AG04449 (cell line): Measurements from ENCODE around the gene MARF1.
"Not testable (repeated sequence)": the region's sequence is repeated elsewhere in the genome, so short reads cannot be mapped to it uniquely, and the experiment has no call there.

ENCODE experiments used
- CTCF ChIA-PET: fragments of 350-600 bp; formaldehyde crosslinking; extraction: SDS; loops from one replicate; lab custom pipeline; 2021; ENCODE audit warnings: antibody characterized with exemption; lab: Yijun Ruan, JAX
- POLR2A ChIA-PET: fragments of 400-600, 350-600 bp; formaldehyde crosslinking; extraction: SDS; loops from one replicate; lab custom pipeline; 2020; ENCODE audit warnings: antibody characterized with exemption, inconsistent platforms; lab: Yijun Ruan, JAX
- DNase-seq: peaks from one replicate; pipeline ENCODE4 v3.0.0-alpha.2; 2010; ENCODE audit warnings: low read depth, low spot score
- H3K4me3 ChIP-seq: 2 replicates; pipeline ENCODE4 v1.5.1; 2011; ENCODE audit warnings: low read depth, mild to moderate bottlenecking, control low read depth, low read length
- CTCF ChIP-seq: IDR thresholded peaks from one replicate; pipeline ENCODE4 v1.5.1; 2011; ENCODE audit warnings: mild to moderate bottlenecking, moderate library complexity, low read length, control low read depth, inconsistent platforms; ENCODE audit not compliant: insufficient read depth; ENCODE audit errors: missing control alignments

Gene MARF1

GRCh38 chr16:15608398-15609285 is 34.3 kb downstream of the MARF1 start:
- TF ChIP-seq CTCF: no peak
- ChIA-PET CTCF (interaction anchor here (1.5 kb wide), 1 partner anchor 13 kb away, joined by 5 read pairs; no protein-coding TSS in a partner anchor), POLR2A (no interaction called here)
- no peak for DNase-seq
- no peak overlapping the region for H3K4me3 ChIP-seq

GRCh38 chr16:15607700-15608396 is 35.1 kb downstream of the MARF1 start:
- DNase-seq: no peak
- POLR2A ChIA-PET: no interaction called here

GRCh38 chr16:15607221-15607699 is 35.7 kb downstream of the MARF1 start:
- POLR2A ChIA-PET: not testable (repeated sequence)
- CTCF ChIA-PET: interaction anchor here (0.8 to 1.4 kb wide), 2 partner anchors 11 to 180 kb away, joined by 4 to 5 read pairs; no protein-coding TSS in a partner anchor

More at GRCh38 chr16:15607700-15608396, 35.1 kb downstream of the MARF1 start:
- CTCF ChIA-PET: interaction anchor here (0.8 to 1.5 kb wide), 3 partner anchors 11 to 180 kb away, joined by 4 to 5 read pairs (median 5); no protein-coding TSS in a partner anchor
- no peak overlapping the region for H3K4me3 ChIP-seq
- no peak for TF ChIP-seq CTCF

GRCh38 chr16:15606518-15607220 is 36.3 kb downstream of the MARF1 start:
- no peak overlapping the region for H3K4me3 ChIP-seq
- no peak for DNase-seq
- TF ChIP-seq CTCF: no peak
- CTCF ChIA-PET: interaction anchor here (0.8 to 1.4 kb wide), 3 partner anchors 12 to 179 kb away, joined by 3 to 5 read pairs (median 4); no protein-coding TSS in a partner anchor
- POLR2A ChIA-PET: no interaction called here

More at GRCh38 chr16:15607221-15607699, 35.7 kb downstream of the MARF1 start:
- not testable (repeated sequence) for H3K4me3 ChIP-seq, DNase-seq

GRCh38 chr16:15605839-15606517 is 37.0 kb downstream of the MARF1 start:
- CTCF ChIA-PET: interaction anchor here (0.7 to 1.3 kb wide), 2 partner anchors 11 to 178 kb away, joined by 3 read pairs; no protein-coding TSS in a partner anchor

More at GRCh38 chr16:15605839-15606517, 37.0 kb downstream of the MARF1 start:
- no peak for TF ChIP-seq CTCF
- no peak overlapping the region for H3K4me3 ChIP-seq
- no peak for DNase-seq
- POLR2A ChIA-PET: no interaction called here
